GM18909 (cell line): Measurements from ENCODE around the gene DOC2A.

Experiments used
- ATAC-seq: cut with Tn5 transposase; IDR thresholded peaks from one replicate; pipeline ENCODE4 v1.9.1; 2021; ENCODE audit warnings: mild to moderate bottlenecking; ENCODE audit not compliant: unreplicated experiment, poor library complexity

The DOC2A gene

GRCh38 chr16:29990883-29991570 lies 19.8 kb downstream of the DOC2A start:
- no peak for ATAC-seq

- ATAC-seq, result no peak
Observed at GRCh38 chr16:29990034-29990433, 20.8 kb downstream of the DOC2A start.

GRCh38 chr16:29989111-29989858 lies 21.5 kb downstream of the DOC2A start:
- ATAC-seq, result no peak

- no peak for ATAC-seq
Observed at GRCh38 chr16:29988346-29989075, 22.3 kb downstream of the DOC2A start.

GRCh38 chr16:29987371-29988085 lies 23.3 kb downstream of the DOC2A start:
- no peak for ATAC-seq

- no peak for ATAC-seq
Observed at GRCh38 chr16:29986931-29987330, 23.9 kb downstream of the DOC2A start.

GRCh38 chr16:29986231-29986630 lies 24.6 kb downstream of the DOC2A start:
- ATAC-seq, result no peak

GRCh38 chr16:29985271-29985811 lies 25.5 kb downstream of the DOC2A start:
- ATAC-seq, result no peak

- no peak for ATAC-seq
Observed at GRCh38 chr16:29984764-29985147, 26.1 kb downstream of the DOC2A start.

- ATAC-seq, result no peak
Observed at GRCh38 chr16:29984137-29984763, 26.6 kb downstream of the DOC2A start.

GRCh38 chr16:29983420-29984136 lies 27.2 kb downstream of the DOC2A start:
- ATAC-seq, result no peak

- ATAC-seq, result no peak
Observed at GRCh38 chr16:29982560-29983419, 28.0 kb downstream of the DOC2A start.

- ATAC-seq, result no peak
Observed at GRCh38 chr16:29978564-29979270, 32.1 kb downstream of the DOC2A start.

GRCh38 chr16:29978081-29978480 lies 32.7 kb downstream of the DOC2A start:
- no peak for ATAC-seq

- ATAC-seq, result no peak
Observed at GRCh38 chr16:29977063-29977825, 33.6 kb downstream of the DOC2A start.

GRCh38 chr16:29975811-29976511 lies 34.9 kb downstream of the DOC2A start:
- no peak for ATAC-seq
